Right lobe of liver (tissue), 6 donors: ENCODE results near the gene GNPAT. TPM values are rescaled to one million over a fixed set of nuclear protein-coding genes. Genes with fewer than 3 reads are reported as not detected.
"Not testable (repeated sequence)": the region's sequence is repeated elsewhere in the genome, so short reads cannot be mapped to it uniquely, and the experiment has no call there.

Source experiments
- ATAC-seq, 4 donors: fragments of 200-7000 bp; cut with Tn5 transposase; one replicate each; pipeline ENCODE4 v1.9.1; 2020; ENCODE audit warnings: mild to moderate bottlenecking in 4 of 4, moderate library complexity in 4 of 4
- DNase-seq, 3 donors: peaks; one replicate each; pipeline ENCODE4 v3.0.0-alpha.2; 2020
- H3K27ac ChIP-seq, 3 donors: fragments of 200-600 bp; one replicate each; pipeline ENCODE4 v1.8.0; 2022
- H3K27me3 ChIP-seq, 2 donors: fragments of 200-600 bp; one replicate each; pipeline ENCODE4 v1.8.0; 2022
- H3K36me3 ChIP-seq, 4 donors: fragments of 200-600 bp; sonication (generic) in 1 of 4; one replicate each; pipeline versions ENCODE4 v1.5.1 to v1.8.0; 2017 to 2022; ENCODE audit warnings: control low read depth in 1 of 4
- H3K4me1 ChIP-seq, 4 donors: fragments of 200-600 bp; sonication (generic) in 1 of 4; one replicate each; pipeline versions ENCODE4 v1.5.1 to v1.8.0; 2017 to 2022; ENCODE audit warnings: control low read depth in 1 of 4
- H3K4me3 ChIP-seq, 3 donors: fragments of 200-600 bp; one replicate each; pipeline ENCODE4 v1.8.0; 2022
- H3K9me3 ChIP-seq, 4 donors: fragments of 200-600 bp; sonication (generic) in 1 of 4; one replicate each; pipeline versions ENCODE4 v1.5.1 to v1.8.0; 2017 to 2022; ENCODE audit warnings: control low read depth in 1 of 4
- POLR2A ChIP-seq: fragments of 450-650 bp; IDR thresholded peaks from one replicate; pipeline ENCODE4 v1.6.1; 2017; ENCODE audit warnings: antibody characterized with exemption, mild to moderate bottlenecking
- WGBS: methylation state at CpG from one replicate; pipeline ENCODE4 v1.1.6; 2018; ENCODE audit warnings: low coverage, low lambda C conversion rate; ENCODE audit not compliant: insufficient coverage; ENCODE audit errors: missing lambda C conversion rate; 5-methylcytosine and 5-hydroxymethylcytosine counted together
- intact Hi-C, 2 donors: fragments of 100-400 bp; cut with DNase I; formaldehyde crosslinking; loops; one replicate each; pipeline versions ENCODE4 v1.11.2 to v1.14.1; 2022
- total RNA-seq, 6 experiments: library from RNA; depleted of rRNA in 2 of 6; stranded (reverse); fragments of >200 nt in 2 of 6; fragmentation: NEBNext Ultra II Directional in 3 of 6; extraction: Animal tissue kit (Norgen Biotek cat#: 25700) in 3 of 6; gene quantifications; one replicate each; pipeline versions ENCODE4 v1.1.0 to v1.2.4, GENCODE V29; 2016 to 2023
- TF ChIP-seq, protein P1 (sequence below), 4 donors: fragments of 200-600 bp in 3 of 4; fragments of 450-650 bp in 1 of 4; IDR thresholded peaks; one replicate each; pipeline versions ENCODE4 v1.5.1 to v1.8.0; 2016 to 2022; ENCODE audit warnings: antibody characterized with exemption in 4 of 4, mild to moderate bottlenecking in 2 of 4
- donor health status: DM: no; HTN: yes; CAD: no.
- donor health status: DM: no; HTN: no; CAD: no.
- donor health status: DM: no; HTN: no; CAD: no.
- donor health status: DM: no; HTN: yes; CAD: no.
- donor health status: DM: no; HTN: yes; CAD: no.

The GNPAT gene
- total RNA-seq, 6 experiments from 2014 or later: 18.5 to 24.3 (median 20.1) TPM

DNA sequence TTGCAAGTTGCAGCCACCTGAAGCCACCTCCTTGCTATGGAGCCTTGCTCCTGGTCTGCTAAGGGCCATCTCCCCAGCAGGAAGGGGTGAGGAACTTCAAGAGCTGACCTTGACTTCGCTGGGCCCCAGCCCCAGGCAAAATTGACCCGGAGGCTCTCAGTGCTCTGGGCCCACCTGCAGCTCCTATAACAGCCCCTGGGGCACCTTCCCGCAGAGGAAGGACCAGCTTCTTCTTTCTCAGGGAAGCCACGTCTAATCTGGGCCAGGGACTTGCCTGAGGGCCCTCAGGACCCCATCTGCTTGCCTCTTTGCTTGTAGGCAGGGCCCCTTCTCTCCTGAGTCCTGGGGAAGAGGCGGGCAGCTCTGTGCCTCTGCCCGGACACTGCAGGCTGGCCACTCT is 30.9 kb upstream of the GNPAT start:
- Histone ChIP-seq H3K36me3 (no peaks in the 10 kb centered on the region), H3K27ac (no peak overlapping the region), H3K27me3 (no peaks in the 10 kb centered on the region), H3K4me3 (no peak overlapping the region), H3K9me3 (no peaks in the 10 kb centered on the region), H3K4me1 (no peaks in the 10 kb centered on the region)
- DNase-seq (no peak), ATAC-seq (no peak)
- no peak for TF ChIP-seq POLR2A
- TF ChIP-seq, protein P1, sequence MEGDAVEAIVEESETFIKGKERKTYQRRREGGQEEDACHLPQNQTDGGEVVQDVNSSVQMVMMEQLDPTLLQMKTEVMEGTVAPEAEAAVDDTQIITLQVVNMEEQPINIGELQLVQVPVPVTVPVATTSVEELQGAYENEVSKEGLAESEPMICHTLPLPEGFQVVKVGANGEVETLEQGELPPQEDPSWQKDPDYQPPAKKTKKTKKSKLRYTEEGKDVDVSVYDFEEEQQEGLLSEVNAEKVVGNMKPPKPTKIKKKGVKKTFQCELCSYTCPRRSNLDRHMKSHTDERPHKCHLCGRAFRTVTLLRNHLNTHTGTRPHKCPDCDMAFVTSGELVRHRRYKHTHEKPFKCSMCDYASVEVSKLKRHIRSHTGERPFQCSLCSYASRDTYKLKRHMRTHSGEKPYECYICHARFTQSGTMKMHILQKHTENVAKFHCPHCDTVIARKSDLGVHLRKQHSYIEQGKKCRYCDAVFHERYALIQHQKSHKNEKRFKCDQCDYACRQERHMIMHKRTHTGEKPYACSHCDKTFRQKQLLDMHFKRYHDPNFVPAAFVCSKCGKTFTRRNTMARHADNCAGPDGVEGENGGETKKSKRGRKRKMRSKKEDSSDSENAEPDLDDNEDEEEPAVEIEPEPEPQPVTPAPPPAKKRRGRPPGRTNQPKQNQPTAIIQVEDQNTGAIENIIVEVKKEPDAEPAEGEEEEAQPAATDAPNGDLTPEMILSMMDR (IDR thresholded peaks at IDR 0.05): no peak
- intact Hi-C loops: loop anchor here in 1 of 2 donors (10.0 kb wide), 1 partner anchor 295 kb away; no protein-coding TSS in a partner anchor
- no CpG with 5 or more reads among the region's 6 CpGs for WGBS

DNA sequence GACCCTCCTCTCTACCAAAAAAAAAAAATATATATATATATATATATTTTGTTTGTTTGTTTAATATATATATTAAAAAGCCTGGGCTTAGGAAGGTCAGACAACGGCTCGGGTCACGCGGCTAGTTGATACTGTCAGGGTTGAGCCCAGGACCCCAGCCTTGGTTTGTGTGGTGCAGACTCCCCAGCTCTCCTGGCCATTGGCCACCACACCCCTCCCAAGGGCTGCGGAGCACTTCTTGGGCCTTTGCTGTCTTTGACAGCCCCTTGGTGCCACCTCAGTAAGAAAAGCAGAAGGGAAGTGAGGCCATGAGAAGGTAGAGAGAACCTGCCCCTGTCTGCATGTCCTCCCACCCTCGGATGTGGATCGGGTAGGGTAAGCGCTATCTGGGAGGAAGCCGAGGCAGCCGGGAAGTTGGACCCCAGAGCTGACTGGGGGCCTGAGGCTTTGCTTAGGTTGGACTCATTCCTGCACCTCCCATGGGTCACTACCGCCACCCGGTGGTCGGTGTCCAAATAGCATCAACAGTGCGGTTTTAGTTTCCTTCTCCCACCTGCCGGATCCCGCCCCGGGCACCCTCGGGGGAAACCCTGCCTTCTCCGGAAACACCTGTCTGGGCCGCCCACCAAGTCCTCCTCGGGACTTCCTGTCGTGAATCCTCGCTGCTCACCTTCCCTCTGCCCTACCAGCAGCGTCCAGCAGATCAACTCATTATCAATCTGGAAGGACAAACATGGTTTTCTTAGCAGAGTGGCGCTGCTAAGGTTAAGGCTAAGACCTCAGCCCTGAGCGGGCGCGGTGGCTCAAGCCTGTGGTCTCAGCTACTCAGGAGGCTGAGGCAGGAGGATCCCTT is 29.8 kb upstream of the GNPAT start:
- peak overlapping the region in 1 of 3 donors; percentile 24 for H3K27ac ChIP-seq
- H3K4me1 ChIP-seq: no peaks in the 10 kb centered on the region
- H3K9me3 ChIP-seq: no peaks in the 10 kb centered on the region
- H3K4me3 ChIP-seq: peak overlapping the region; percentile 37 to 60 (median 54)
- no peaks in the 10 kb centered on the region for H3K27me3 ChIP-seq
- ATAC-seq (peak; percentile 92 to 99 (median 98)), DNase-seq (peak; percentile 83 to 84 (median 83))
- WGBS: 30% methylated on average over 13 of the region's 28 CpGs
- no peaks in the 10 kb centered on the region for H3K36me3 ChIP-seq
- TF ChIP-seq, protein P1 (IDR thresholded peaks at IDR 0.05): peak; percentile 86 to 93 (median 90)
- no peak for TF ChIP-seq POLR2A
- intact Hi-C loops: loop anchor here in 1 of 2 donors (10.0 kb wide), 1 partner anchor 296 kb away; no protein-coding TSS in a partner anchor

GRCh38 chr1:231212301-231212700 is 28.7 kb upstream of the GNPAT start:
- not testable (repeated sequence) for DNase-seq, H3K36me3 ChIP-seq, H3K4me3 ChIP-seq, H3K27me3 ChIP-seq, ATAC-seq, H3K4me1 ChIP-seq, H3K27ac ChIP-seq, H3K9me3 ChIP-seq
- intact Hi-C loops: loop anchor here in 1 of 2 donors (10.0 kb wide), 1 partner anchor 298 kb away; no protein-coding TSS in a partner anchor
- WGBS: 52% methylated on average over 5 of the region's 5 CpGs

- no peaks in the 10 kb centered on the region for H3K4me1 ChIP-seq
- no peak overlapping the region for H3K4me3 ChIP-seq
- H3K27ac ChIP-seq: no peak overlapping the region
- intact Hi-C loops: loop anchor here in 1 of 2 donors (10.0 kb wide), 1 partner anchor 299 kb away; no protein-coding TSS in a partner anchor
- H3K27me3 ChIP-seq: no peaks in the 10 kb centered on the region
- no peaks in the 10 kb centered on the region for H3K9me3 ChIP-seq
- 90% methylated on average over 11 of the region's 22 CpGs for WGBS
- TF ChIP-seq POLR2A: no peak
- TF ChIP-seq, protein P1 (IDR thresholded peaks at IDR 0.05): no peak
- DNase-seq (no peak), ATAC-seq (no peak)
- H3K36me3 ChIP-seq: no peaks in the 10 kb centered on the region
Observed at GRCh38 chr1:231213831-231214573, 27.0 kb upstream of the GNPAT start.
